Stimulated activated CD8-positive, alpha-beta memory T cell treated with anti-CD3 and anti-CD28 coated beads, Interleukin-4, amount 100 ng/mL, for 4 hours (primary cell): ENCODE data around the gene SYCN.

ENCODE experiments used
- DNase-seq, 2 donors: peaks; one replicate each; pipeline ENCODE4 v3.0.0-alpha.2; 2020; ENCODE audit warnings: low read depth in 2 of 2, low spot score in 1 of 2

SYCN gene

GRCh38 chr19:39196320-39196719 is 7.7 kb downstream of the SYCN start:
- DNase-seq: no peak

GRCh38 chr19:39195755-39196154 is 8.3 kb downstream of the SYCN start:
- no peak for DNase-seq

- no peak for DNase-seq
These were observed 9.1 kb downstream of the SYCN start for GRCh38 chr19:39194832-39195542.

GRCh38 chr19:39193803-39194202 is 10.3 kb downstream of the SYCN start:
- DNase-seq: no peak

- no peak for DNase-seq
These were observed 11.2 kb downstream of the SYCN start for GRCh38 chr19:39192846-39193245.

GRCh38 chr19:39190768-39191167 is 13.3 kb downstream of the SYCN start:
- no peak for DNase-seq

- DNase-seq: no peak
These were observed 15.1 kb downstream of the SYCN start for GRCh38 chr19:39188960-39189359.

- DNase-seq: no peak
These were observed 16.5 kb downstream of the SYCN start for GRCh38 chr19:39187552-39187943.

GRCh38 chr19:39186391-39186790 is 17.7 kb downstream of the SYCN start:
- DNase-seq: no peak

GRCh38 chr19:39183104-39183503 is 21.0 kb downstream of the SYCN start:
- DNase-seq: no peak

GRCh38 chr19:39182174-39182505 is 21.9 kb downstream of the SYCN start:
- DNase-seq: no peak

- DNase-seq: no peak
These were observed 22.4 kb downstream of the SYCN start for GRCh38 chr19:39181500-39182173.

- DNase-seq: no peak
These were observed 23.3 kb downstream of the SYCN start for GRCh38 chr19:39180749-39181148.

GRCh38 chr19:39179754-39180153 is 24.3 kb downstream of the SYCN start:
- DNase-seq: no peak

- no peak for DNase-seq
These were observed 25.6 kb downstream of the SYCN start for GRCh38 chr19:39178296-39179006.

GRCh38 chr19:39177736-39178135 is 26.3 kb downstream of the SYCN start:
- DNase-seq: no peak

GRCh38 chr19:39177110-39177699 is 26.9 kb downstream of the SYCN start:
- DNase-seq: no peak

GRCh38 chr19:39175564-39175963 is 28.5 kb downstream of the SYCN start:
- no peak for DNase-seq

- DNase-seq: no peak
These were observed 29.2 kb downstream of the SYCN start for GRCh38 chr19:39174558-39175544.

- no peak for DNase-seq
These were observed 29.9 kb downstream of the SYCN start for GRCh38 chr19:39174142-39174541.

GRCh38 chr19:39173502-39173991 is 30.5 kb downstream of the SYCN start:
- no peak for DNase-seq
